Raji (cell line): ENCODE data around the gene HOXC12.

Experiments
- POLR2A ChIP-seq: IDR thresholded peaks from 2 replicates; pipeline ENCODE4 v1.6.1; 2011; ENCODE audit warnings: low read depth, low read length, control low read depth; ENCODE audit not compliant: insufficient read depth

The HOXC12 gene

GRCh38 chr12:53988541-53989226 is 34.0 kb downstream of the HOXC12 start:
- no peak for TF ChIP-seq POLR2A

- no peak for TF ChIP-seq POLR2A
These were observed 34.8 kb downstream of the HOXC12 start for GRCh38 chr12:53989227-53990113.

- no peak for TF ChIP-seq POLR2A
These were observed 35.8 kb downstream of the HOXC12 start for GRCh38 chr12:53990311-53991076.

GRCh38 chr12:53991077-53991460 is 36.4 kb downstream of the HOXC12 start:
- no peak for TF ChIP-seq POLR2A

- no peak for TF ChIP-seq POLR2A
These were observed 37.7 kb downstream of the HOXC12 start for GRCh38 chr12:53992377-53992889.

GRCh38 chr12:53993162-53994008 is 38.7 kb downstream of the HOXC12 start:
- no peak for TF ChIP-seq POLR2A

- TF ChIP-seq POLR2A, result no peak
These were observed 39.2 kb downstream of the HOXC12 start for GRCh38 chr12:53994009-53994263.

GRCh38 chr12:53994264-53995001 is 39.7 kb downstream of the HOXC12 start:
- TF ChIP-seq POLR2A, result no peak

- TF ChIP-seq POLR2A, result no peak
These were observed 40.3 kb downstream of the HOXC12 start for GRCh38 chr12:53995002-53995377.

GRCh38 chr12:53995378-53996239 is 40.9 kb downstream of the HOXC12 start:
- no peak for TF ChIP-seq POLR2A

GRCh38 chr12:53996240-53997203 is 41.8 kb downstream of the HOXC12 start:
- no peak for TF ChIP-seq POLR2A
